CMK (cell line): ENCODE measurements around the gene SOX14.

Experiments
- DNase-seq: peaks from one replicate; pipeline ENCODE4 v3.0.0-alpha.2; 2010; ENCODE audit warnings: low read depth

Gene SOX14

GRCh38 chr3:137764001-137764433 lies at the start of gene SOX14:
Gene SOX14 (plus strand): TSS chr3:137764315. CDS start chr3:137764785, 470 bp downstream.
- no peak for DNase-seq

- no peak for DNase-seq
Measured at GRCh38 chr3:137714551-137714950, 49.6 kb upstream of the SOX14 start.

GRCh38 chr3:137724240-137724639 lies 39.9 kb upstream of the SOX14 start:
- no peak for DNase-seq

GRCh38 chr3:137737208-137737607 lies 26.9 kb upstream of the SOX14 start:
- DNase-seq, result no peak

- DNase-seq, result no peak
Measured at GRCh38 chr3:137738710-137739109, 25.4 kb upstream of the SOX14 start.

GRCh38 chr3:137743608-137744007 lies 20.5 kb upstream of the SOX14 start:
- no peak for DNase-seq

- no peak for DNase-seq
Measured at GRCh38 chr3:137746808-137747207, 17.3 kb upstream of the SOX14 start.

GRCh38 chr3:137759505-137759904 lies 4.6 kb upstream of the SOX14 start:
- no peak for DNase-seq

GRCh38 chr3:137760341-137761098 lies 3.6 kb upstream of the SOX14 start:
- no peak for DNase-seq

GRCh38 chr3:137761099-137761562 lies 3.0 kb upstream of the SOX14 start:
- no peak for DNase-seq

GRCh38 chr3:137761563-137762503 lies 2.3 kb upstream of the SOX14 start:
- no peak for DNase-seq

- DNase-seq, result no peak
Measured at GRCh38 chr3:137762674-137763593, 1.2 kb upstream of the SOX14 start.

- no peak for DNase-seq
Measured at GRCh38 chr3:137763594-137763938, 549 bp upstream of the SOX14 start.

GRCh38 chr3:137764563-137765309 lies 621 bp downstream of the SOX14 start:
- DNase-seq, result no peak

GRCh38 chr3:137765310-137766033 lies 1.4 kb downstream of the SOX14 start:
- DNase-seq, result no peak

- no peak for DNase-seq
Measured at GRCh38 chr3:137766041-137766875, 2.1 kb downstream of the SOX14 start.

- DNase-seq, result no peak
Measured at GRCh38 chr3:137766876-137767537, 2.9 kb downstream of the SOX14 start.

GRCh38 chr3:137767538-137768360 lies 3.6 kb downstream of the SOX14 start:
- DNase-seq, result no peak
